ENCODE data around the gene CNOT4. TPM values are rescaled to one million over a fixed set of nuclear protein-coding genes. Genes with fewer than 3 reads are reported as not detected.

Gene CNOT4
- total and polyA plus RNA-seq, 2 of the 4 experiments (the other 2 are of a cell fraction) = 7.0 to 8.1 TPM

GRCh38 chr7:135388616-135389015 lies 121.3 kb downstream of the CNOT4 start:
- ChIA-PET POLR2A (ENCODE audit: unreplicated experiment) (no interaction called here), CTCF (no interaction called here)
- Histone ChIP-seq H3K36me3 (ENCODE audit: control insufficient read depth, insufficient read depth, low read length) (0 out of 2 replicates have a peak, but pooled peaks cover 4% of the 10 kb centered on the region), H3K23ac (ENCODE audit: low read depth, low read length) (no peak overlapping the region), H4K8ac (ENCODE audit: low read depth in 2 of 2, low read length in 2 of 2) (no peak overlapping the region), H3K27ac (ENCODE audit: insufficient read depth, low read length) (no peak overlapping the region), H2AFZ (replicated peaks; ENCODE audit: low read length, poor library complexity) (no peak overlapping the region), H3K9me3 (ENCODE audit: control insufficient read depth, insufficient read depth, low read length) (no peaks in the 10 kb centered on the region), H4K5ac (ENCODE audit: low read depth, low read length) (no peak overlapping the region), H3K4ac (ENCODE audit: low read depth, low read length) (no peak overlapping the region), H3K4me2 (ENCODE audit: low read depth, low read length) (no peak overlapping the region), H4K91ac (ENCODE audit: insufficient read depth, low read depth, low read length) (no peak overlapping the region), H3K79me1 (ENCODE audit: low read depth in 1 of 2, low read length in 2 of 2) (peaks cover 13 to 17% of the 10 kb centered on the region in 2 experiments; a peak in 3 of 4 replicates), H3K18ac (ENCODE audit: low read depth, low read length) (no peak overlapping the region), H3K9ac (ENCODE audit: low read depth, low read length) (no peak overlapping the region), H2BK120ac (ENCODE audit: low read depth, low read length) (no peak overlapping the region), H3K27me3 (ENCODE audit: control insufficient read depth, insufficient read depth, low read length) (no peaks in the 10 kb centered on the region), H3K56ac (ENCODE audit: extremely low read depth, insufficient read depth, low read length) (no peak overlapping the region), H3K14ac (replicated peaks; ENCODE audit: low read depth, low read length) (no peak overlapping the region), H2BK5ac (ENCODE audit: low read depth, low read length, poor library complexity, severe bottlenecking) (no peak overlapping the region), H3K4me3 (ENCODE audit: insufficient read depth, low read depth, low read length) (no peak overlapping the region), H3K4me1 (ENCODE audit: control insufficient read depth, insufficient read depth, low read length) (peaks cover 4% of the 10 kb centered on the region; the same call in 1 of the 2 replicates), H2AK5ac (ENCODE audit: low read depth, low read length) (no peak overlapping the region), H2BK20ac (ENCODE audit: low read depth, low read length) (no peak overlapping the region), H2AK9ac (replicated peaks; ENCODE audit: low read depth, low read length, poor library complexity) (no peak overlapping the region), H4K20me1 (ENCODE audit: insufficient read depth, low read length) (no peaks in the 10 kb centered on the region), H2BK15ac (ENCODE audit: low read depth, low read length) (no peak overlapping the region), H3K9me1 (ENCODE audit: insufficient read depth, low read length) (peaks cover 6% of the 10 kb centered on the region; the same call in 1 of the 2 replicates)
- no peak for DNase-seq
- dilution Hi-C loops (cut with HindIII; ENCODE audit: low sequenced_read_pairs, unreplicated experiment) = no loop called here
- TF ChIP-seq NFE2L2 (IDR thresholded peaks at IDR 0.05; ENCODE audit: low read depth, low read length) = no peak
- no peak for TF ChIP-seq USF2 (IDR thresholded peaks at IDR 0.05; ENCODE audit: low read depth, low read length)
- TF ChIP-seq SMC3 (IDR thresholded peaks at IDR 0.05; ENCODE audit: low read depth, low read length) = no peak
- no peak for TF ChIP-seq RAD21 (IDR thresholded peaks at IDR 0.05; ENCODE audit: low read length)
- TF ChIP-seq RCOR1 (IDR thresholded peaks at IDR 0.05; ENCODE audit: insufficient replicate concordance, low read length) = no peak
- no peak for TF ChIP-seq FOS (IDR thresholded peaks at IDR 0.05; ENCODE audit: low read depth, low read length)
- TF ChIP-seq CTCF (conservative IDR thresholded peaks at IDR 0.05; ENCODE audit: low read depth, low read length) = no peak
- no peak for TF ChIP-seq MAZ (IDR thresholded peaks at IDR 0.05; ENCODE audit: borderline replicate concordance, low read depth, low read length)
- WGBS, 2 experiments (ENCODE audit: extremely low coverage in 2 of 2, insufficient read length in 1 of 2) = no CpG with 5 or more reads among the region's 3 CpGs
- ATAC-seq (ENCODE audit: low read depth) = no peak
- in situ Hi-C loops (cut with MboI; ENCODE audit: low sequenced_read_pairs) = no loop called here
- BruUV-seq (replicated peaks) = no TSS peak
- intact Hi-C loops (cut with micrococcal nuclease) = no loop called here

Data from IMR-90 (cell line).